Frontal cortex (tissue), 4 donors: ENCODE measurements around the gene LMNA. TPM values are rescaled to one million over a fixed set of nuclear protein-coding genes. Genes with fewer than 3 reads are reported as not detected.
A peak's percentile ranks its signal among the peaks of the same experiment; 100 is the strongest.
"Not testable (repeated sequence)": the region's sequence is repeated elsewhere in the genome, so short reads cannot be mapped to it uniquely, and the experiment has no call there.

Experiments used
- DNase-seq, 2 donors: peaks; one replicate each; pipeline ENCODE4 v3.0.0; 2012; ENCODE audit warnings: low spot score in 2 of 2
- FAIRE-seq: peaks from 2 replicates; lab custom pipeline; 2012; peaks lifted over from hg19 to GRCh38; lab: Jason Lieb, UNC
- total RNA-seq: library from RNA; depleted of rRNA; stranded (reverse); fragments of >200 nt; gene quantifications from one replicate; pipeline ENCODE4 v1.2.3, GENCODE V29; 2014
- donor health status: control.
- donor health status: control.
- donor health status: control.

Gene LMNA
- total RNA-seq, 1 donor from 2014 or later, result 14.3 TPM

DNA sequence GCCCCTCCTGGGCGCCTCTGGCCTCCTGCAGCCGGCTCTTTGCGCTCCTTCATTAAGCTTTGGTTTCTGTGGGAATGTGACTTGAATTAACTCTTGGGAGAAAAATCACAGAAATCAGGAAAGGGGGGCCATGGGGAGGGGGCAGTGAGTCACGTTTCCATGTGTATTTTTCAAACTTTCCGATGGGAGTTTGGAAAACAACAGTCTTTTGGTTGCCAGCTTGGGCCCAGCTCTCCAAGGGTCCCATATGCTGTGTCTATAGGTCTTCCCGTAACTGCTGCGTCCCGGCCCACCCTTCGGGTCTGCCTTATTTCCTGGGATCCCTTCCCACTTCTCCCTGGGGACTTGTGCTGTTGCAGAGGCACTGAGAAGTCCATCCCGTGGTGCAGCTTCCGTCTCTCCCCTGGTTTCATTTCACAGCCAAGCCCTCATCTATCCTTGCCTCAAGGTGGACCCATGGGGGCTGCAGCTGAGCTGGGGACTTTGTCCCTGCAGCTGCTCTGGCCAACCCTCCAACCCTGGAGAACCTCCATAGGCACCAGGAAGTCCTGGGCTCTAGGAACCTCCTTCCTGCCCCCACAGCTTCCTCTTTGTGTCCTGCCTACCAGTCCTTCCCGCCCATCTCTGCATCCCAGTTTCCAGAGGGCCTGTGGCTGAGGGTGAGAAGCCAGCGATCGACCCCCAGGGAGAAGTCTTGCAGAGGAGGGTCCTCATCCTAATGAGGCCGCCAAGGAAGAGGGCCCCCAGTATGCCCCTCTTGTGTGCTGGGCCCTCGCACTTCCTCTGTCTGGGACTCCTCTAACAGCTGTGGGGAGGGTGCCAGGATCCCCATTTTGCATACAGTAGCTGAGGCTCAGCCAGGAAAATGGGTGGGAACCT, 11.6 kb upstream of the LMNA start:
- no peak for FAIRE-seq

DNA sequence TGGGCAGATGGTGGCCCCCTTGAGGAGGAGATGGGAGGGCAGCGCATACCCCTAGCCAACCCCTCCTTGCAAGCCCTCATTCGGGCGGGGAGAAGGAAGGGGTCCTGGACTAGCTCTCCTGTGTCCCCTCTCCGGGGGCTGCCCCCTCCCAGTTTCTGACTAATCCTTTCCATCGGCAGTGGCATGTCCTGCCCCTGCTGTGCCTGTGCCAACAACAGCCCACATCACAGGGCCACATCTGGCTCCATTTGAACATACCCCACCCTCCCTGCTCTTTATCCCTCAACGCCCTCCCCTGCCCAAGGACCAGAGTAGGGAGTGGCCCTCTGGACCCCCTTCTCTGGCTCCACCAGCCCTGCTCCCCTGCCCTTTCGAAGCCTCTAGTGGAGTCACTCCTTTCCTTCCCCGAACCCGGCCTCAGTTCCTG, 11.0 kb upstream of the LMNA start:
- DNase-seq, result no peak
- no peak for FAIRE-seq

More for the DNA sequence above, 11.6 kb upstream of the LMNA start:
- no peak for DNase-seq

DNA sequence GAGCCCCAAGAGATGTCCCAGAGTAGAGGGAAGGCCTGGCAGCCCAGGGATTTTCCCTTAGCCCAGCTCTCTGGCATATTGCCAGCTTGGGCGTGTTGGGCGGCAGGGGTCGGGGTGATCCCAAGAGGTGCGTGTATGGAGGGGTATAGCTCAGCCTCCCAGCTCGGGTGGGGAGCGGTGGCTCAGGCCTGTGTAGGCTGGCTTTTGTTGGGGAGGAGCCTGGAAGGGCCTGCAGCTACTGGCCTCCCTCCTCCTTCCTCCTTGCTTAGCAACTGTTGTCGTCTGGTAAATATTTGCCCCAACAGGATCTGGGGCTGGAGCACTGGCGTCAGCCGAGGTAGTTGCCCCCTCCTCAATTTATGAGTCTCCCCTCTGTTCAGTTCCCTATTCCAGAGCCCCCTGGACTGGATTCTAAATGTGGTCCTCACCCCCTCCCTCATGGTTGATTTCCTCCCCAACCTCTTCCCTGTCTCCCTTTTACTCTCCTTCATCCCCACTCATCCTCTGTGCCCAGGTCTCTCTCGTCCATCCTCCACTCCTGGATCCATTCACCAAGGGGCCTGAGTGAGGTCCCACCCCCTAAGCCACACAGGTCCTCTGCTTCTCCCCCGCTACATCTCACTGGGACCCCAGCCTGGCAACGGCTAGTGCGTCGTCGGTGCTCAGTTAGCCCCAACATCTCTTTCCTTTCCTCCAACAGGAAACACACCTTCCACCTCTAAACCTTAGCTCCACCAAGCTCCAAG, 10.3 kb upstream of the LMNA start:
- peak in 1 of 2 donors; percentile 62 for DNase-seq
- no peak for FAIRE-seq

DNA sequence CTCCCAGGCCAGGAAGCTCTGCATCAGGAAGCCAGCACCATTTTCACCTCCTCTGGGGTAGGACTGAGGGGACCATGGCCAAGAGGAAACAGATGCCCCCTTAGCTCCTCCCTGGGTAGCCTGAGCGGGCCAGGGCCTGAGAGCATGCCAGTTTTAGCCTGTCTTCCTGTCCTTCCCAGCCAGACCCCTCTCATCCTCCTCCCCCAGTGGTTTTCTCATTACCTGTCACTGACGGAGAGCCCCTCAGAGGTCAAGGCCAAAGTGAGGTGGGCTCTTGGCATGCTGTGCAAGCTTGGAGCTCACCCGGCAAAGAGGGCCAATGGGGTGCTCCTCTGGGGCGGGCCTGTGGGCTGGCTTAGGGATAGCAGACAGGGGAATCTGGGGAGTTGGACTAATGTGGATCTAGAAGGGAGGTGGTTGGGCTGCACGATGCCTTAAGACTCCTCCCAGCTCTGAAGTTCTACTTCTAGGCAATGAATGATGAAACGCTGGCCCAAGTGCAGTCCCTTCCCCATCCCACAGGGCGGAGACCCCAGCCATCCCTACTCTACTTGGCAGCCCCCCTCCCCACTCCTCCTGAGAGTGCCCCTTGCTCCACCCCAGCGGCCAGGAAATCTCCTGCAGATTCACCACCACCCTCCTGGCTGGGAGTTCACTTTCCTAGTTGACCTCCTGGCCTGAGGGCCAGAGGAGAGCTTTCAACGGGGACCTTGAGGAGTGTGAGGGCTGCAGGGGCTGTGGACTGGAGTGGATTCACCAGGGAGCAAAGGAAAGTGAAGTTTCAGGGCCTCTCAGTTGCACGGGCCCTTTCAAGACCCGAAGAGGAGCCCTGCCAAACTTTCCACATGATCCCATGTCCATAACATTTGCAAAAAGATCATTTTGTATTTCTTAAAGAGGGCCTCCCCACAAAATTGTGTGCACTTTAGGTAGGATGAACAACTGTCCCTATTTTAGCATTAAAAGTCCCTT, 9.4 kb upstream of the LMNA start:
- DNase-seq, result no peak
- no peak for FAIRE-seq

DNA sequence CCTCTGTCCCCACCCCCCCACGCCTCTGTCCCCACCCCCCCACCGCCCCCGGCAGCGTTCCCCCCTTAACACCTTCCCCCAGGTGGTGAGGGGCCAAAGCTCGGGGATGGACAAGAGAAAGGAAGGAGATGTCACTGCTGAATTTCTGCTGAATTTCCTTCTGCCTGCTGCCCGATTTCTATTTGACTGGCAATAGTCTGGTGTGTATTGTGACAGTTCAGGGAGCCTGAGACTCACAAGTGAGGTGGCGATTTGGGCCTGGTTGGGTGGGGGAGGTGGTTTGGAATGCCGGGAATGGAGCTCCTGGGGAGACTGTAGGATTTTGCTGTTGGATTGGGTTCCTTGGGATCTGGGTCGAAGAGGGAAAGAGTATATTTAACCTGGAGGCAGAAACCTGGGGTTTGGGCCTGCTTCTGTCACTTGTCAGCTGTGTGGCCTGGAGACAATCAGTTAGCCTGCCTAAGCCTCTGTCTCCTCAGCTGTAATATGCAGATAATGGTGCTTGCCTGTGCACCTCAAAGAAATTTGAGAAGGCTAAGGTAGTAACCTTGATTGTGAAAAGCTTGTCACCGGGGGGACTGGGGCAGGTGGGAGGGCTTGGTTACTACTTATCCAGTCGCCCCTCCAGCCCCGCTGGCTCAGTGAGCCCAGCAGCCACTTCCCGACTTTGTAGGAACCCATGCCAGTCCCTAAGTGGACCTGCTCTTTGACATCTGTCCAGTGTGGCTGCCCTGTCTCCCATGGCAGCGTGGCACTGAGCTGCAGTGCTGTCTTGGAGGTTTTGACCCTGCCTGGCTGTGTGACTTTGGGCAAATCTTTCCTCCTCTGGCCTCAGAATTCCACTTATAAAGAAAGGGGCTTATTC, 7.7 kb upstream of the LMNA start:
- no peak for FAIRE-seq
- no peak for DNase-seq

DNA sequence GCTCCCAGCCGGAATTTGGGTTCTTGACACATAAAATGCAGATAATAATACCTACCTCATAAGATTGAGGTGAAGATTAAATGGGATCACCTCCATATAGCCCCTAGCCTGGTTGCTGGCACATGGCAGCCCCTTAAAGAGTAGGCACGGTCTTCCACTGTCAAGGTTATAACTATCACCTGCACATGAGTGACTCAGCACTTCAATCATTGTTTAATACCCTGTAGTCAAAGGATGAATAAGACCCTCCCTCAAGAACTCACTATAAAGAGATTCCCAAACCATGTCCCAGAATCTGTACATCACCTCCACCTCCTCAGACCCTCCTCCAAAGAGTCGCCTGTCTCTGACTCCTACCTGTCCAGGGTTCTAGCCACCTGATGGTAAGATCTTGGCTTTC, 6.5 kb upstream of the LMNA start:
- FAIRE-seq (no peak), DNase-seq (no peak)

DNA sequence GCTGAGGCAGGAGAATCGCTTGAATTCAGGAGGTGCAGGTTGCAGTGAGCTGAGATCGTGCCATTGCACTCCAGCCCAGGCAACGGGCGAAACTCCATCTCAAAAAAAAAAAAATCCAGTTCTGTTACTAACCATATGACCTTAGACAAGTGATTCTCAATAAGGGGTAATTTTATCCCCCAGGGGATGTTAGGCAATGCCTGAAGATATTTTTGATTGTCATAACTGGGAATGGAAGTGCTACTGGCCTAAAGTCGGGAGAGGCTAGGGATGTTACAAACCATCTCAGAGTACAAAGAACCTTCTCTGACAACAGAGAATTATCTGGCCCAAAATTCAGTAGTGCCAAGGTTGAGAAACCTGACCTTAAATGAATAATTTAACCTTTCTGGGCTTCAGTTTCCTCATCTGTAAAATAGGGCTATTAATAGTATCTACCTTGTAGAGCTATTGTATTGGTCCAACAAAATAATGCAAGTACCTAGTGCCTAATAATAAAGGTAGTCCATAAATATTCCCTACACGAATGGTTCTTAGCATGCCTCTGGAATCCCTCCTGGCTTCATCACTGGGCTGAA, 5.8 kb upstream of the LMNA start:
- FAIRE-seq (no peak), DNase-seq (no peak)

DNA sequence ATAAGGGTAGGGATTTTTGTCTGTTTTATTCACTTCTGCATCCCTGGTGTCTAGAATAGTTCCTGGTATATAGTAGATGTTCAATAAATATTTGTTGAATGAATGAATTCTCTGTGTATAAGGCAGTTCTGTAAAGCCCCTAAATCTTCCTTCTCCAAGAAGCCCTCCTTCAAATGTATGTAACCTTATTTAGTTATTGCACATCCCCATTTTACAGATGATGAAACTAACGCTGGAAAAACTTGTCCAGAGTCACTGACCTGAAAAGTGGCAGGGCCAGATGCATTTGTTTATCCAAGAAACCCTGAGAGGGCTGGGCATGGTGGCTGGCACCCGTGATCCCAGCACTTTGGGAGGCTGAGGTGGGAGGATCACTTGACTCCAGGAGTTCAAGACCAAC, 4.3 kb upstream of the LMNA start:
- no peak for DNase-seq
- no peak for FAIRE-seq

DNA sequence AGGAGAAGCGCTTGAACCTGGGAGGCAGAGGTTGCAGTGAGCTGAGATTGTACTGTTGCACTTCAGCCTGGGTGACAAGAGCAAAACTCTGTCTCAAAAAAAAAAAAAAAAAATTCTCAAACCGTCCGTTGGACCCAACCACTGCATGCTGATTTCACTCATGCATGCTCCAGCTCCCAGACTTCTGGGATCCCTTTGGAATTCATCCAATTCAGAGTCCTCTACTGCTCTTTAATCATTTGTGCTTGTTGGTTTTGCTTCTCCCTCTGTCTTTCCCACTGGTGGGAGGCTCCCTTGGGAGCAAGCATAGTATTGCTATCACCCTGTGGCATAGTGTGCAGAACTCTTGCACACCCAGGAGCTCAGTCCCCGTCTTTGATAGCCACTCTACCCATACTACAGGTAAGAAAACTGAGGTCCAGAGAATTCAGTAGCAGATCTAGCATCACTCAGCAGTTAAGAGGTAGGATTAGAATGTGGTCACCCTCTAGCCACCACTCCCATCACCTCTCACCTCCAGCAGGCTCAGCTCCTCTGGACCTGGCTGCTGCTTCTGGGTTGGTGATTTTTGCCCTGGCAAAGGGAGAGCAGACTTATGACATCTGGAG, 3.1 kb upstream of the LMNA start:
- DNase-seq (no peak), FAIRE-seq (no peak)

DNA sequence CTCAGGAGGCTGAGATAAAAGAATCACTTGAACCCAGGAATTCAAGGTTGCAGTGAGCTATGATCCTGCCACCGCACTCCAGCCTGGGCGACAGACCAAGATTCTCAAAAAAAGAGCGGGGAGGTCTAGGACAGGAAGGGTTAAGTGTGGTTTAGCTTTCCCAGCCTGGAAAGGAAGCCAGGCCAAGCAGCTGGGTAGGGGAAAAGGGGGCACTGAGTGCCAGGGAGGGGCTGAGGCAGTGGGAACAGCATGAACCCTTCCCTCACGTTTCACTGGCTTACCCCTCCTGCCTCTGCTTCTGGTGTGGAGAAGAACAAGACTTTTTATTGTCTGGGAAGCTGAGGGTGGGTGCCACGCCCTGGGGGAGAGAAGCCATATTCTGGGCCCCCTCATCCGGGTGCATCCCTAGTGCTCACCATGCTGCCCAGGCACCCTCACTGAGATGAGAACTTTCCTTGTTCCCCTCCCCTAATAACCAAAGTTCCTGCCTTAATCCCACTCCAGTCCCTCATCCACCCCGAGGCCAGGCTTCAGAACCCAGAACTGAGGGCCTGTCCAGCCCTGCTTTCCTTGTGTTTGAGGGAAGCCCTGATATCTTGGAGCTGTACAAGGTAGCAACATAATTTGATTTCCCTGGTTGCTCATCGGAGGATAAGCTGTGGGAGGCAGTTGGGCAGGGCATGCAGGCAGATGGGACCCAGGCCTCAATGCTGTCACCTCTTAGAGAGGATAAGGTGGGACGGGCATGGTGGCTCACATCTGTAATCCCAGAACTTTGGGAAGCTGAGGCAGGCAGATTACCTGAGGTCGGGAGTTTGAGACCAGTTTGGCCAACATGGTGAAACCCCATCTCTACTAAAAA, 2.0 kb upstream of the LMNA start:
- no peak for FAIRE-seq
- DNase-seq, result no peak

DNA sequence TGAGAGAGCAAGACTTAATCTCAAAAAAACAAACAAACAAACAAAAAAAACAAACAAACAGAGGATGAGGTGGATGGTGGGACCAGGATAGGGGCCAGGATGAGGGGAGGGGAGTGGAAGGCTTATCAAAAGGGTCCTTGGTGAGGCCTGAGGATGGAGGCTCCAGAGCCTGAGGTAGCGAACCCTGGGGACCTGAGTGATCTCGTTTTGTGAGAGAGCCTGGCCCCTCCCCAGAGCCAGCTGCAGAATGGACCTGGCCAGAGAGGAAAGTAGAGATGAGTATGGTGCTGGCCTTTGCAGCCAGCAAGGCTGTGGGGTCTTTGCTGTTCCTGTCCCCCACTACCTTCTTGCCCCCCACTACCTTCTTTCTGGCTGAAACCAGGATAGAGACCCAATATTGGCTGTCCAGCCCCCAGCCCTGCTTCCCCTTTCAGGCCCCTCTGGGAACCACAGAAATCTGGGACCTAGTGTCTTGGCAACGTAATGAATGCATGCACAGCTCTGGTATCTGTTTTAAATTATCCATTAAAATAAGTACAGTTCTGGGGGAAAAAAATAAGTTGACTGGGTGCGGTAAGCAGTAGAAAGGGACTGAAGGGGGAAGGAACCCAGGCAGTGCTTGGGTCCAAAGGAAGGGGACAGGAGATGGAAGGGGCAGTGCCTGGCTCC, 1.1 kb upstream of the LMNA start:
- DNase-seq, result no peak
- no peak for FAIRE-seq

DNA sequence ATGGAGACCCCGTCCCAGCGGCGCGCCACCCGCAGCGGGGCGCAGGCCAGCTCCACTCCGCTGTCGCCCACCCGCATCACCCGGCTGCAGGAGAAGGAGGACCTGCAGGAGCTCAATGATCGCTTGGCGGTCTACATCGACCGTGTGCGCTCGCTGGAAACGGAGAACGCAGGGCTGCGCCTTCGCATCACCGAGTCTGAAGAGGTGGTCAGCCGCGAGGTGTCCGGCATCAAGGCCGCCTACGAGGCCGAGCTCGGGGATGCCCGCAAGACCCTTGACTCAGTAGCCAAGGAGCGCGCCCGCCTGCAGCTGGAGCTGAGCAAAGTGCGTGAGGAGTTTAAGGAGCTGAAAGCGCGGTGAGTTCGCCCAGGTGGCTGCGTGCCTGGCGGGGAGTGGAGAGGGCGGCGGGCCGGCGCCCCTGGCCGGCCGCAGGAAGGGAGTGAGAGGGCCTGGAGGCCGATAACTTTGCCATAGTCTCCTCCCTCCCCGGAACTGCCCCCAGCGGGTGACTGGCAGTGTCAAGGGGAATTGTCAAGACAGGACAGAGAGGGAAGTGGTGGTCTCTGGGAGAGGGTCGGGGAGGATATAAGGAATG, 505 bp downstream of the LMNA start:
- FAIRE-seq (no peak), DNase-seq (peak in 1 of 2 donors; percentile 62)

DNA sequence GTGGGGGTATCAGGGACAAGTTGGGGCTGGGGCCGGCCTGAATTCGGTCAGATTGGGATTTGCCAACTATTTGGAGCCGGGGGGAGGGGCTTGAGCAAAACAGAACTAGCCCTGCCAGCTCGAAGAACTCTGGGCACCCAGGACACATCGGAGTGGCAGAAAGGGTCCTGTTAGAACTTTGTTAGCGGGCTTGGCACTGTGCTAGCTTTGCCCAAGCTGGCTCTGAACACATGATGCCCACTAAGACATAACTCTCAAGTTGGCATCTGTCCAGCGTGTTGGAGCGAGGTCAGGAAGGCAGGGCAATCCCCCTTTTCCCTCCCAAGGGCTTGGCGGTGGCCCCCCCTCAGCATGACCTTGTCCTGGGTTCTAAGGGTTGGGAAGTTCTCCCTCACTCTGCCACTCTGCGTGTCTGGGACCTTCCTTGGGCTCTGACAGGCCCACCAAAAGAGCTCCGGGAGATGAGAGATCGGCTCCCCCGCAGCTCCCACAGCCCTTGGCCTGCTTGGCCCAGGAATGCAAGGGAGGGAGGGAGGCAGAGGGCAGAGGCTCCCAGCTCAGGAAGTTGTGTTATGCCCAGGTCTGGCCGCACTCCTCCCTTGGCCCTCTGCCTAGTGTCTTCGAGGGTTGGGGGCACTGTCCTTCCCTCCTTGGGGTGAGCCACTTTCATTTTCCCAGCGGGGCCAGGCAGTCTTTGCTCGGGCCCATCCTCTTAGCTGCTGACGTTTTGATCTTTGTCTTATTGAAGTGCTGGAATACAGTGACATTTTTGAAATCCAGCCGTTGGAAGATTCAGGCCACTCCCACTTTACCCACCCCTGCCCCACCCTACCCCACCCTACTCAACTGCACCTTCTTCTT, 1.2 kb downstream of the LMNA start:
- peak in 1 of 2 donors; percentile 62 for DNase-seq
- no peak for FAIRE-seq

DNA sequence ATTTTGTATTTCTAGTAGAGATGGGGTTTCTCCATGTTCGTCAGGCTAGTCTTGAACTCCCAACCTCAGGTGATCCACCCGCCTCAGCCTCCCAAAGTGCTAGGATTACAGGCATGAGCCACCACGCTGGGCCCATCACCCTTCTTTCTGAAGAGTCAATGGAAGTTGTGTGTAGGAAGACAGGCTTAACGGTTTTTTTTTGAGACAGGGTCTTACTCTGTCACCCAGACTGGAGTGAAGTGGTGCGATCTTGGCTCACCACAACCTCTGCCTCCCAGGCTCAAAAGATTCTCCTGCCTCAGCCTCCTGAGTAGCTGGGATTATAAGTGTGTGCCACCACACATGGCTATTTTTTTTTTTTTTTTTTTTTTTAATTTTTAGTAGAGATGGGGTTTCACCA, 2.2 kb downstream of the LMNA start:
- not testable (repeated sequence) for DNase-seq, FAIRE-seq

DNA sequence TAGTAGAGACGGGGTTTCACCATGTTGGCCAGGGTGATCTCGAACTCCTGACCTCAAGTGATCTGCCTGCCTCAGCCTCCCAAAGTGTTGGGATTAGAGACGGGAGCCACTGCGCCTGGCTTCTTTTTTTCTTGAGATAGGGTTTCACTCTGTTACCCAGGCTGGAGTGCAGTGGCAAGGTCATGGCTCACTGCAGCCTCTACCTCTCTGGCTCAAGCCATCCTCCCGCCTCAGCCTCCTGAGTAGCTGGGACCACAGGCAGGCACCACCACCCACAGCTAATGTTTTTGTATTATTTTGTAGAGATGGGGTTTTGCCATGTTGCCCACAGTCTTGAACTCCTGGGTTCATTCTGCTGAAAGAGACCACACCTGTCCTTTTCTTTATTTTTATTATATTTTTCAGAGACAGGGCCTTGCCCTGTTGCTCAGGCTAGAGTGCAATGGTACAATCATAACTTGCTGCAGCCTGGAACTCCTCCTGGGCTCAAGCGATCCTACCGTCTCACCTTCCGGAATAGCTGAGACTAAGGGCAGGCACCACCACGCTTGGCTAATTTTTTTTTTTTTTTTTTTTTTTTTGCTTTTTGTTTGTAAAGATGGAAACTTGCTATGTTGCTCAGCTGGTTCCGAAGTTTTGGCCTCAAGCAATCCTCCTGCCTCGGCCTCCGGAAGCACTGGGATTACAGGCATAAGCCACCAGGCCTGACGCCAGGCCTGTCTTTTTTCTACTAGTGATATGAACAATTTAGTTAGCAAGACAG, 3.1 kb downstream of the LMNA start:
- FAIRE-seq, result no peak
- DNase-seq, result no peak
